Neural cell (in vitro differentiated cells): ENCODE data around the gene HTD2.

Source experiments
- RAD21 ChIP-seq: fragments of 450-650 bp; conservative IDR thresholded peaks from 2 replicates; pipeline ENCODE4 v1.6.1; 2014; ENCODE audit warnings: antibody characterized with exemption, mild to moderate bottlenecking, moderate library complexity
- TF ChIP-seq, protein P1 (sequence below): fragments of 450-650 bp; IDR thresholded peaks from 2 replicates; pipeline ENCODE4 v1.5.1; 2014; ENCODE audit warnings: antibody characterized with exemption, mild to moderate bottlenecking, moderate library complexity; ENCODE audit not compliant: poor library complexity, severe bottlenecking

DNA sequence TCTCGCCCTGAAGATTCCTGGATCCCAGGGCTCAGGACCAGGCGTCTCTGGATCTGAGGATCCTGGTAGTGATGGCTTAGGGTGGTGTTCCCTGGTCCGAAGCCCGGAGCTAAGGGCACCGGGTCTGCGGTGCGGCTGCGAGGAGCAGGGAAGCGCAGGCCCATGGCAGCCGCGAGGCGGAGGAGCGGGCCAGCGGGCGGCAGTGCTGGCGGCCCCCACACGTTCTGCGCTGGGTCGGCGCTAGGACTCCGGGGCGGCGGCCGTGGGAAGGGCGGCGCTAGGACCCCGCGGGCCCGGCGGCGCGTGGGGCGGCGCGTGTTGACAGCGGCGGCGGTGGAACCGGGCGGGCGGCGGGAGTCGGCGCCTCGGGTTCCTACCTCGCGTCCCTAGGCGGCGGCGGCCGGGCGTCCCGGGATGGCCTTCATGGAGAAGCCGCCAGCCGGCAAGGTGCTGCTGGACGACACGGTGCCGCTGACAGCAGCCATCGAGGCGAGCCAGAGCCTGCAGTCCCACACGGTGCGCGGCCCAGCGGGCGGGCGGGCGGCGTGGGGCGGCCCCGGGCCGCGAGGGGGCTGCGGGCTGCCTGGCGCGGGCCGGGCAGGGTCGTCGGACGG lies 26.4 kb downstream of the HTD2 start, which contains the start of gene PXK:
- TF ChIP-seq, protein P1, sequence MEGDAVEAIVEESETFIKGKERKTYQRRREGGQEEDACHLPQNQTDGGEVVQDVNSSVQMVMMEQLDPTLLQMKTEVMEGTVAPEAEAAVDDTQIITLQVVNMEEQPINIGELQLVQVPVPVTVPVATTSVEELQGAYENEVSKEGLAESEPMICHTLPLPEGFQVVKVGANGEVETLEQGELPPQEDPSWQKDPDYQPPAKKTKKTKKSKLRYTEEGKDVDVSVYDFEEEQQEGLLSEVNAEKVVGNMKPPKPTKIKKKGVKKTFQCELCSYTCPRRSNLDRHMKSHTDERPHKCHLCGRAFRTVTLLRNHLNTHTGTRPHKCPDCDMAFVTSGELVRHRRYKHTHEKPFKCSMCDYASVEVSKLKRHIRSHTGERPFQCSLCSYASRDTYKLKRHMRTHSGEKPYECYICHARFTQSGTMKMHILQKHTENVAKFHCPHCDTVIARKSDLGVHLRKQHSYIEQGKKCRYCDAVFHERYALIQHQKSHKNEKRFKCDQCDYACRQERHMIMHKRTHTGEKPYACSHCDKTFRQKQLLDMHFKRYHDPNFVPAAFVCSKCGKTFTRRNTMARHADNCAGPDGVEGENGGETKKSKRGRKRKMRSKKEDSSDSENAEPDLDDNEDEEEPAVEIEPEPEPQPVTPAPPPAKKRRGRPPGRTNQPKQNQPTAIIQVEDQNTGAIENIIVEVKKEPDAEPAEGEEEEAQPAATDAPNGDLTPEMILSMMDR = peak; percentile 46
- peak; percentile 36 for TF ChIP-seq RAD21
